ENCODE results near the gene CSNK1D. TPM values are rescaled to one million over a fixed set of nuclear protein-coding genes. Genes with fewer than 3 reads are reported as not detected.

Gene CSNK1D
- polyA plus RNA-seq, 3 donors, result 125 to 139 (median 134) TPM

DNA sequence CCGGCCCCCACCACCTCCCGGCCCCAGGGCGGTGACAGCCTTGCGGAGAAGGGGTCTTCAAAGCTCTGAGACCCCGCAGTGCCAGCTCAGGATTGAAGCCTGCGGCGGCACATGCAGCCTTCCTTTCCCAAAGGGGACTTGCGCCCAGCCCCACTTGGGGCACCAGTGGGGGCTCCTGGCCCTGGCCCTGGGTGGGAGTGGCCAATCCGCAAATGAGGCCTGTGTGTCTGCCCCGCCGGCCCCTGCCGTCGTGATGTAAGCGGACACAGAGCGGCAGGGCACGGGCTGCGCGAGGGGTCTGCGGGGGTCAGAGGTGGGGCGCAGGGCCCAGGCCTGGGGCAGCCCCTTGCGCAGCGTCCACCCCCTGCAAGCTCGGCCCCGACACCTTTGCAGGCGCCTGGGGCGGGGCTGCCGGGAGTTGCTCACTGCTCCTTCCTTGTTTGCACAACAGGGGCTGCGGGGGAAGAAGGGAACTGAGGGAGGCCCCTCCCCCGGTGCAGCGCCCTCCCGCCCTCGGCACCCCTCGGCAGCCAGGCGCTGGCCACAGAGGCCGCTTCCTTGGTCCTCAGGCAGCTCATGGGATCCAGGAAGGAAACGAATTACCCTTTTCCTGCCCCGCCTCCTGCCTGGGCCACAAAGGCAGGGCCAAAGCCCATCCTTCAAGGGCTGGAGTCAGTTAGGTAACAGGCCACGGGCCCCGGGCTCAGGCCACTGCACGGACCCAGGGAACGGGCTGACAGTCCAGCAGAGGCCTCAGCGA is 41.8 kb downstream of the CSNK1D start:
- DNase-seq, result no peak

DNA sequence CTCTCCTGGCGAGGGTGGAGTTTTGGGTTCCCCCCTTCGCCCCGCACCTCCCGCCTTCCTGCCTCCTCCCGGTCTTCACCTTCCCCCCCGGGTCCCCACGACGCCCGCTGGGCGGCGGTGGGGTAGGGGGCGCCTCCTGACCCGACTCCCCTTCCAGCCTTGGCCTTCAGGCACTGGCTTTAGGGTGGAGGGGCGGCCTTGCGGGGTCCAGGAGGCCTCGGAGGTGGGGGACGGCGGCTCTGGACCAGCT is 42.3 kb downstream of the CSNK1D start:
- DNase-seq, result no peak

DNA sequence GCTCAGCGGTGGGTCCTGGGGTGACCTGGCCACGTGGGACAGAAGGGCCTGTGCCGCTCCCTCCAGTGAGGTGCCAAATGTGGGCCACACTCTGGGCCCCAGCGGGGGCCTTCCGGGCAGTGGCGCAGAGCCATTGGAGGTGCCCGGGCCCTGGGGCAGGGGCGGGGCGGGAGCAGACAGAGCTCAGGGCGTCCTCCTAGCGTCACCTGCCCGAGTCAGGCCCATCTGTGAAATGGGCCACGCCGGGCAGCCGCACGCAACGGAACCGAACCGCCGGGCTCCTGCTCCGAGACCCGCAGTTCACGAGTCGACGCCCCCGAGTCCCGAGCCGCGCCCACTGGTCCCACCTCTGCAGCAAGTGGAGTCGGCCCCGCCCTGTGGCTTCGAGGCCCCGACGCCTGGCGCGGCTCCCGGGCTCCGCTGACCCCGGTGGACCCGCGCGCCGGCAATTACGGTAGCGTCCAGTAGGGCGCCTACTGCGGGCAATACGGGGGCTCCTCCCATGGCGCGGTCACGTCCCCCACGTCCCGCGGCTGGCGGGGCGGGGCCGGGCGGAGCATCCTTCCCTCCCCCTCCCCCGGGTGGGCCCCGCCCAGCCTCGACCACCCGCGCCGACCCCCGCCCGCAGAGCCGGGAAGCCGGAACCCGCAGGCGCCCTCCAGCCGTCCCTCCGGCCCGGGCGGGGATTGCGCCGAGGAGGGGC is 42.7 kb downstream of the CSNK1D start:
- no peak for DNase-seq

DNA sequence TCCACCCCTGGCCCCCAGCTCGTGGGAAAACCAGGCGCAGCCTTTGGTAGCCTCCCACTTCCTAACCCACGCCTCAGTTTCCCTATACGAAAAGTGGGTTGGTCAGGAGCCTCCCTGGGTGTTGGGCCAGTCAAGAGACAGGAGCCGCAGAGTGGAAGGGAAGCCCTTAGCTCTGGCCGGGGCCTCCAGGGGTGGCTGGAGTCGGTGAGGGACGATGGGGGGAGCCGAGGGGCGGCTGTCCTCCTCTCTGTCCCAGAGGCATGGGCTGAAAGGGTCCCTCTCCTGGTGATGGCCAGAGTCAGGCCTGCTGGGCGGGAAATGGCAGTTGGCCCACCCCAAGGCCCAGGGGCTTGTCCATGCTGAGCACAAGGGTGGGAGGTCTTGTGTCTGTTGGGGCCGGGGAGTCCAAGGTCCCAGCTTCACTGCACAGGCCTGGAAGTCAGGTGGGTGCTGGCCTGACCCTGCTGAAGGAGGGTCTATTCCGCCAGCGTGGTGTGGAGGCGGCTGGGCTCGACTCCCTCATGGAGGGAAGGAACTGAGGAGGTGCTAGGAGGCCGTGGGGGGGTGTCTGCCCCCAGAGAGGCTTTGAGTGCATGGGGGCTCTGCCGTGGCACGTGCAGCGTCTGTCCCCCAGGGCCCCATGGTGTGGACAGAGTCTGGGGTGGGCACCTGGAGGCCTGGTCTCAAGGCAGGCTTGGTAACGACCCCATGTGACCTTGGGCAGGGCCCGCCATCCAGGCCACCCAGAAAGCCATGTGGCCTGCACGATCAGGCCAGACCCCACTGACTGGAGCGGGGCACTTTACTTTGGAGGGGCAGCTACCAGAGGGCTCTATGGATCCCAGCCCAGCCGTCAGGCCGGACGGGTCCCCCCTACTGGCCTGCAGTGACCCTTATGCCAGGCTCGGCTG is 43.5 kb downstream of the CSNK1D start:
- DNase-seq, result no peak

DNA sequence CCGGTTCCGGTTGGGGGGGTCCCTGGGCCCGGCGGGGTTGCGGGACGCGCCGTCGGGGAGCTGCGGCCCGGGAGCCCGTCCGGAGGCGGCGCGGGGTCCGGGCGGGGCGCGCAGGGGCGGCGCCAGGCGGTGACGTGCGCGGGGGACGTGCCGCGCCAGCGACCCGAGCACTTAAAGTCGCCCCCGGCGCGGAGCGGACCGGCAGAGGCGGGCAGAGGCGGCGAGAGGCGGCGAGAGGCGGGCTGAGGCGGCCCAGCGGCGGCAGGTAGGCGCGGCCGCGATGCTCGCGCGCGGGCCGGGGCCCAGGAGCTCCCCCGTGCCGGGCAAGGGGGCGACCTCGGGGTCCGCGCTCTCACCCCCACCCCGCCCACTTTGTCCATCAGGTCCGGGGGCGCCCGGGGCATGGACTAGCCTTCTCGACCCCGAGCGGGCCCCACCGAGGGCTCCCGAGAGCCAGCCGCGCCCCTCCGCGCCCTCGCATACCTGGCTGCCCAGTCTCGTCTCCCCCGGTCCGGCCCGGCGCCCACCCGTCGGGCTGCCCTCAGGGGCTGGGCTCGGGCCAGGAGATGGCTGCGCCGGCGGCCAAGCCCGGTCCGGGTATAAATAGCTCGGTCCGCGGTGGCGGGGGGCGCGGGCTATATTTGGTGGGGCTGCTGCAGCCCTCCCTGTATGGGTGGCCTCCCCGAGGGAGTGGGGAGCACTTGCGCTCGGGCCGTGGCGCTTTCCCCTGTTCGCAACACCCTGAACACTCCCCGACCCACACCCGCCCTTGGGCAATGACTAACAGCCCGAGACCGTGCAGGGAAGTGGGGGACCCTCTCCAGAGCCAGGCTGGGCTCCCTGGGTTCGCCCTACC is 44.4 kb downstream of the CSNK1D start, which contains the start of gene SLC16A3:
Gene SLC16A3 (plus strand): TSS at position 201 of the 856 bp plus-strand sequence. CDS start 6,967 bp downstream, outside the sequence.
- DNase-seq, result no peak

DNA sequence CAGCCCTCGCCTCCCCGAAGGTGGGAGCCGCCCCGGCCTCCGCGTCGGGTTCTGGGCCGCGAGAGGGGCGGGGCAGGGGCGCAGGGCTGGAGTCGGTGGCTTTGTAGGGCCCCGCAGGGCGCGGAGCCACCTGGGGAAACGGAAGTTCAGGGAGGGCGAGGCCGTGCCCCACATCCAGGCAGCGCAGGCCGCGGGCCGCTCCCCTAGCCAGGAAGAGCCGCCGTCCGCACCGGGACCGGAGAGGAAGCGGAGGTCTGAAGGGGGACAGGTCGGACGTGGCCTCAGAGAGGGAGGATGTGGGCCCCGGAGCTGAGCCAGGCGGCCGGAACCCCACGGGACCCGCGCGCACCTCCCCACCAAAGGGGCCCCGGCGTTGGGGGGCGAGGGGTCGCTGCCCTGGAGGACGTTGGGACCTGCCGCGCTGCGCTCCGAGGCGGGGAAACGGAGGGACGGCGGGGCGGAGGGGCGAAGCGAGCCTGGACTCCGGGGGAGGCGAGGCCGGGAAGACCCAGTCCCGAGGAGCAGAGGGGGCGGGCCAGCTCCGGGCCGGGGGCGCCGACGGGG is 45.1 kb downstream of the CSNK1D start:
- no peak for DNase-seq

DNA sequence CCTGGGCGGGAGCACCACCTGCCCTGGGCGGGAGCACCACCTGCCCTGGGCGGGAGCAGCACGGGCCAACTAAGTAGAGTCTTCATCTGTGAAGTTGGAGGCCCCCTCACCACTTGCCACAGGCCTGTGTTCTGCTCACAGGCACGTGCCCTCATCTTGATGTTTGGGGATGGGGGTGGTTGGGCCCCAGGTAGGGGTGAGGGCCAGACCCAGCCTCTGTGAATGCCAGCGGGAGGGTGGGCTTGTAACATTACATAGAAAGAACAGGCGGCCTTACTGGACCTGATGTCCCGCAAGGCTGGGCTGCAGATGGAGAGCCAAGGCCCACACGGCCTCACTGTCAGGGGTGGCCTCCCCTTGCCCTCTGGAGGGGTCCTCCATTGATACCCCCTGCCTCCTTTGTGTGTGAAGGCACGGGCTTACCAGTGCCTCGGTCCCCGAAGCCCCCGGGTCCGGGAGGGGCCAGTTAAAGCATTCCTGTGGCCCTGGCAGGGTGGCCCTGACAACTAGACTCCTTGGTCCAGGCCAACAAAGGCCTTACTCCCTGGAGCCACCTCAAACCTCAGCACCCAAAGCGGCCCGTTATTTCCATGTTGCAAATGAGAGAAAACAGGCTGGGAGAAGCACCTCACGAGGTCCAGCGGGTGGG is 45.7 kb downstream of the CSNK1D start:
- DNase-seq, result no peak

DNA sequence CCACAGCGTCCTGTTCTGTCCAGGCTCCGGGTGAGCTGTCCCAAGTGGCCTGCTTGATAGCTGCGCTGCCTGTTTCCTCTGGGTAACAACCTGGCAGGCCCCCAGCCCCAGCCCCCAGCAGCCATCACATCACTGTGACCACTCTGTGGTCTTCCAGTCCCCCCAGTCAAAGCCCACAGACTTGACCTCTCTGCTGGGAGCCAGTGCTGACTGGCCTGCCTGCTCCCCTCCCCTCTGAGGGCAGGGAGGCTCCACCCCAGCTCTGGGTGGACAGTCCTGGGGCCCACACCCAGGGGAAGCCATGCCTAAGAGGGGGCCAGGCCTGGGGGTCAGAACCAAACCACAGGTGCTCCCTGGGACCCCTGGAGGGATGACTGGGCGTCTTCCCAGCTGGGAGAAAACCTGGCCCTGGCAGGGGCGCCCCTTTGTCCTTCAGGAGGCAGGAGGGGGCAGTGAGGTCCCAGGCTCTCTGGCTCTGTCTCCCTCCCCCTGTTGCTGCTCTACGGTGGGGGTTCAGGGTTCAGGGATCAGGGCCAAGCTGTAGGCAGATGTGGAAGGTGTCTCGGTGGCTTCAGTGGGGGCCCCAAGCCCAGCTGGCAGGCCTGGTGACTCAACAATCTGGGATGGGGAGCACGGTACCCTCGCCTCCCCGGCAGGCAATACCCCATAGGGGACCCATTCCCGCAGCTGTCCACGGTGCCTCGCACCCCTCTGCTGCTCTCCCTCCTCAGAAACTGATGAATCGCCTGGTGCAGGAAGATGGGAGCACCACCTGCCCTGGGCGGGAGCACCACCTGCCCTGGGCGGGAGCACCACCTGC is 46.5 kb downstream of the CSNK1D start:
- no peak for DNase-seq

DNA sequence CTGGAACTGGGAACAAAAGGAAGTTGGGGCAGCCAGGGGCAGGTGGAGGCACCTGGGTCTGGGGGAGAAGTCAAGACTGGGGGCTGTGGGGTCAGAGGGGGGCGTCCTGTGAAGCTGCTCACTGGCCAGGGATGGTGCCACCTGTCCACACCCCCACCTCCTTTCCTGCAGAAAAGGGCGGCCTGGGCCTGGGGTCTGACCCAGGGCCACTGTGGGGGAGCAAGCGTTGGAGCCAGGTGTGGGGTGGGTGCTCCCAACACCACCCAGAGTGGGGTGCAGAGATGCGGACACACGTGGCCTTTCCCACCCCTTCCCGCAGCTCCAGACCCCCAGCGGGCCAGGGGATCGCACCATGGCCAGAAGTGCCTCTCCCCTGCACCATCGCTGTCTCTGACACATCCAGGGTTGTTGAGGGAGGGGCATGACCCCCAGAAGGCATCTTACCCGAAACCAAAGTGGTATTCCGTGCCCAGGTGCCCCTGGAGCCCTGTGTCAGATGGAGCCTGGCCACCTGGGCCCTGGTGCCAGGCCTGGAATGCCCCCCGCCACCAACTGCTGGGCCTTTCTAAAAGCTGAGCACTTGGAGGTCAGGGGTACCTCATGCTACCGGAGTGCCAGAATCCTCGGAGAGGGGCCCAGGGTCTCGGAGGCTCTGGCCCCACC is 47.2 kb downstream of the CSNK1D start:
- no peak for DNase-seq

DNA sequence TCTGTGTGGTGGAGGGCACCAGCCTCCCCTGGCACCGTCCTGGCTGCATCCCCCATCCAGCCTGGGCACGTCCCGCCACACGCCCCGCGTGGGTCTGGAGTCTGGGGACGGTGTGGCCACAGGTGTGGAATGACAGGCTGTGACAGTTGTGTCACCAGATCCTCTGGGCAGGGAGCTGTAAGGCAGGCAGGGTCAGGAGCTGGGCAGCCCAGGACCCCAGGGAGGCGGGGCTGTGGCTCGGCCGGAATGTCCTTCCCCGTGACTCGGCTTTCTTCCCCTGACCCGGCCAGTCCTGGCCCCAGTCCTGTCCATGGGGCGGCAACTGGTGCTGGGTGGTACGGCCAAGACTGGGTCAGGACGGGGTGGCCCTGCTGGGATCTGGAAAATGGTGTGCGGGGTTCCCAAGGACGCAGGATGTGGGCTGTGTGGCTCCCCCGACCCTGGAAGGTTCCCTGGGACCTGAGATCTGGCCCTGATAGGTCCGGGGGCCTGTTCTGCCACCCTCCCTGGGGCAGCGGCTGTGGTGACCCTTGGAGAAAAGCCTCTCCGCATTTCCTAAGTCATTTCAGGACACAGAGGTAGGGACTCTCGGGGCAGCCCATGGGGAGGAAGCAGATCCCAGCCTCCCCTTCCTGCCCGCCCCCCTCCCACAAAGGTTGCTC is 48.0 kb downstream of the CSNK1D start:
- no peak for DNase-seq

DNA sequence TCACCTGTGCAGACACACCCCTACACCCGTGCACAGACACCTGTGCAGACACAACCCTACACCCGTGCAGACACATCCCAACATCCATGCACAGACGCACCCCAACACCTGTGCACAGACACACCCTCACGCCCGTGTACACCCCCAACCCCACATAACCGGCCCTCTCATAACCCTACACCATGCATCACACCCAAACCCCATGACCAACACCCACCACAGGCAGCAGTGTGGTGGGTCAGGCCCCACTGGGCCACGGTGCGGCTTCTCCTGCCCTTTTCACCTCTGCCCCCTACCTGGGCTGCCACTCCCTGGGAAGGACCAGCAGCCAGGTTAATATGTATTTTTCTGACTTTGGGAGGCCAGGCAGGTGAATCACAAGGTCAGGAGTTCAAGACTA is 48.8 kb downstream of the CSNK1D start:
- no peak for DNase-seq

DNA sequence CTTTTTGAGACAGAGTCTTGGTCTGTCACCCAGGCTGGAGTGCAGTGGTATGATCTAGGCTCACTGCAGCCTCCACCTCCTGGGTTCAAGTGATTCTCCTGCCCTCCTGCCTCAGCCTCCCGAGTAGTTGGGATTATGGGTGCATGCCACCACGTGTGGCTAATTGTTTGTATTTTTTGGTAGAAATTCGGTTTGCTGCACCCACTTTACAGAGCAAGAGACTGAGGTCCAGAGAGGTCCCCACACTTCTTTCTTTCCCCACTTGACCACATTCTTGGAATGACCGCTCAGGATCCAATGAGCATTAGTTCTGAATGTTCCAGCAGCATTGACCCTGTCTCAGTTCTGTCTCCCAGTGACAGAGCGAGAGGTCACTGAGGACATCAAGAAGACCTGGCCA is 50.0 kb downstream of the CSNK1D start:
- DNase-seq, result no peak

DNA sequence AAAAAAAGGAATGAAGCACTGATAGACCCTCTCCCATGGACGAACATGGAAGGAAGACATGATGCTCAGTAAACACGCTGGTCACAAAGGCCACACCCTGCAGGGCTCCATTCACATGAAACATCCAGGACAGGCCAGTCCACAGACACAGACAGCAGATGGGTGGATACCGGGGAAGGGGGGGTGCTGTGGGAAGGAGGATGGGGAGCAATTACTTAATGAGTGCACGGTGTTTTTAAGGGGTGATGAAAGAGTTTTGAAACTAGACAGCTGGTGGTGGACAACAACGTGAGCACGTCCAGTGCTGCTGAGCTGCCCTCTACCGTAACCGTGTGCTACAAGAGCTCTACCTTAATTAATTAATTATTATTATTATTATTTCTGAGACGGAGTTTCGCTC is 50.7 kb downstream of the CSNK1D start:
- no peak for DNase-seq

DNA sequence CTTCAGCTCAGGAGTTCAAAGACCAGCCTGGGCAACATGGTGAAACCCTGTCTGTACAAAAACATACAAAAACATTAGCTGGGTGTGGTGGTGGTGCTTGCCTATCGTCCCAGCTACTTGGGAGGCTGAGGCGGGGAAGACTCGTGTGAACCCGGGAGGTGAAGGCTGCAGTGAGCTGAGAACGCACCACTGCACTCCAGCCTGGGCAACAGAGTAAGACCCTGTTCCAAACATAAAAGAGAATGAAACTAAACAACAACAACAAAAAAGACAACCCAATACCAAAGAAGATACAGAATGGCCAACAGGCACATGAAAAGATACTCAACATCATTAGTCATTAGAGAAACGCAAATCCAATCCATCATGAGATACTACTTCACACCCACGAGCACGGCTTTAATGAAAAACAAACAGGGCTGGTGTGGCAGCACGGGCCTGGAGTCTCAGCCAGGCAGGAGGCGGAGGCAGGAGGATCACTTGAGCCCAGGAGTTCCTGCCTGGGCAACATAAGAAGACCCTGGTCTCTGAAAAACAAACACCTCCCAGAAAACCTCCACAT is 52.1 kb downstream of the CSNK1D start:
- no peak for DNase-seq

DNA sequence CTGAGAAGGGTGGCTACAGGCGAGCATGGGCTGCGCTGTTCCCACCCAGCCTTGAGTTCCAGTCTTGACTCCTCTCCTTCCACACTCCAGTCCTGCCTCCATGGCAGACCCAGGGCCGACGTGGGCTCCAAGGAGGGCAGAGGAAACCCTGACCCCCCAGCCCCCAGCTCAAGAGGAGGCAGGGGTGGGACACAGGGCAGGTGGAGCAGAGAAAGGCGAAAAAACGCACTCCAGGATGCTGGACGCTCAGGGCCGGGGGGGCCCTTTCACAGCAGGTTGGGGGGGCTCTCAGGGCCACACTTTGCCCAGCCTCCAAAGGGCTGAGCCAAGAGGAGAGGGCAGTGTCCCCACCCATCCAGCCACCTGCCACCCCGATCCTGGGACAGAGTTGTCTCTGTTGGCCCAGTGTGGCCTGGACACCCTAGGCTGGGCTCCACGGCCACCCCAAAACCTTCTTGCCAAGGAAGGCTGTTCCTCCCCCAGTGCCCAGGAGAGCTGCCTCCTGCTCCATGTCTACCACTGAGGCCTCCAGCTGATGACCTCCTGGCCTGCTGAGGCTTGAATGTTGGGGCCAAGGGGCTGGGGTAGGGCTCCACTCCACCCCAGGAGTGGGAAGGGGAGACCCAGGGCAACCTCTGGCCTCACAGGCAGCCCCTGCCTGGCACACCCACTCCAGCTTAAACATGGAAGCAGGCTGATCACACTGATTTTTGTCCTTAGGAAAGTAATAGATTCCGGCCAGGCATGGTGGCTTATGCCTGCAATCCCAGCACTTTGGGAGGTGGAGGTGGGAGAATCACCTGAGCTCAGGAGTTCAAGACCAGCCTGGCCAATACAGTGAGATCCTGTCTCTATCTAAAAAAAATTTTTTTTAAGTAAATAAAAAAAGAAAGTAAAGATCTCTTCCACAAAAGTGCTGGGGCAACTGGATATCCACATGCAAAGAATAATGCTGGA is 53.5 kb downstream of the CSNK1D start:
- DNase-seq, result no peak

DNA sequence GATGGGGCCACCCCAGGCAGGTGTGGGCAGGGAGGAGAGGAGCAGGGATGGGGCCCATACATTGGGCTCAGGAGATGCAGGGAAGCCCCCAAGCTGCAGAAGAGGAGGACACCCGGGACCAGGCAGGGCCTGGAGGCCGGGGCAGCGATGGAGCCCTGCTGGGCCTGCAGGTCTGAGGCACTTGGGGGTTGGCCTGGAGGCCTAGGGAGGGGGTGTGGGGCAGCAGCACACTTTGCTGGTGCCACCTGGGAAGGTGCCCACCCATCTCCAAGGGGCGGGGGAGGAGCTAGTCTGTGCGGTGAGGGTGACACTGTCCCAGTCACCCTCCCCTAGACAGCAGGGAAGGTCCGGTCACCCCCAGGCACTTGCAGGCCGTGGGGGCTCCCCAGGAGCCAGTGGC is 54.4 kb downstream of the CSNK1D start:
- DNase-seq, result no peak
